GM21526 (cell line): ENCODE results near the gene ERCC8.
A peak's percentile ranks its signal among the peaks of the same experiment; 100 is the strongest.
"Not testable (repeated sequence)": the region's sequence is repeated elsewhere in the genome, so short reads cannot be mapped to it uniquely, and the experiment has no call there.

Experiments
- ATAC-seq: cut with Tn5 transposase; IDR thresholded peaks from one replicate; pipeline ENCODE4 v1.9.1; 2021; ENCODE audit warnings: moderate library complexity; ENCODE audit not compliant: unreplicated experiment, low FRiP score

The ERCC8 gene

GRCh38 chr5:60918466-60918865, 26.4 kb downstream of the ERCC8 start:
- ATAC-seq, result no peak

GRCh38 chr5:60916646-60917045, 28.2 kb downstream of the ERCC8 start:
- no peak for ATAC-seq

- no peak for ATAC-seq
These were observed 41.5 kb downstream of the ERCC8 start for GRCh38 chr5:60903356-60903755.

GRCh38 chr5:60896991-60897390, 47.9 kb downstream of the ERCC8 start:
- no peak for ATAC-seq

- no peak for ATAC-seq
These were observed 51.3 kb downstream of the ERCC8 start for GRCh38 chr5:60893521-60893920.

- no peak for ATAC-seq
These were observed 53.2 kb downstream of the ERCC8 start for GRCh38 chr5:60891667-60892066.

GRCh38 chr5:60888359-60889061, 56.4 kb downstream of the ERCC8 start:
- ATAC-seq, result no peak

GRCh38 chr5:60887746-60888145, 57.1 kb downstream of the ERCC8 start:
- ATAC-seq, result no peak

GRCh38 chr5:60887096-60887495, 57.8 kb downstream of the ERCC8 start:
- ATAC-seq, result no peak

GRCh38 chr5:60886158-60886557, 58.7 kb downstream of the ERCC8 start:
- ATAC-seq, result no peak

GRCh38 chr5:60883229-60883628, 61.6 kb downstream of the ERCC8 start:
- no peak for ATAC-seq

- no peak for ATAC-seq
These were observed 72.0 kb downstream of the ERCC8 start for GRCh38 chr5:60872892-60873291.

- no peak for ATAC-seq
These were observed 74.0 kb downstream of the ERCC8 start for GRCh38 chr5:60870857-60871256.

- ATAC-seq, result not testable (repeated sequence)
These were observed 84.3 kb downstream of the ERCC8 start for GRCh38 chr5:60860572-60860971.

GRCh38 chr5:60856066-60856465, 88.8 kb downstream of the ERCC8 start:
- no peak for ATAC-seq

- ATAC-seq, result no peak
These were observed 91.9 kb downstream of the ERCC8 start for GRCh38 chr5:60852940-60853339.

- ATAC-seq, result no peak
These were observed 92.6 kb downstream of the ERCC8 start for GRCh38 chr5:60852317-60852716.

GRCh38 chr5:60851626-60852025, 93.2 kb downstream of the ERCC8 start:
- no peak for ATAC-seq

- ATAC-seq, result no peak
These were observed 98.6 kb downstream of the ERCC8 start for GRCh38 chr5:60846298-60846697.

- ATAC-seq, result peak; percentile 97
These were observed 100.6 kb downstream of the ERCC8 start, which contains the start of gene ELOVL7 for GRCh38 chr5:60843936-60844905. Gene ELOVL7 (minus strand): TSS chr5:60844269. CDS start chr5:60787397, 56,872 bp downstream.

GRCh38 chr5:60843386-60843935, 101.4 kb downstream of the ERCC8 start:
- ATAC-seq, result peak; percentile 17
